Fibroblast of villous mesenchyme (primary cell): ENCODE data around the gene NIP7. TPM values are rescaled to one million over a fixed set of nuclear protein-coding genes. Genes with fewer than 3 reads are reported as not detected.

ENCODE experiments used
- DNase-seq: peaks from one replicate; pipeline ENCODE4 v3.0.0-alpha.2; 2010; ENCODE audit warnings: low read depth
- H3K4me3 ChIP-seq: 2 replicates; pipeline ENCODE4 v1.5.1; 2011; ENCODE audit warnings: low read depth, mild to moderate bottlenecking, low read length
- total RNA-seq: library from RNA; depleted of rRNA; stranded (reverse); fragments of >200 nt; gene quantifications from 2 replicates; pipeline ENCODE4 v1.2.3, GENCODE V29; 2012
- TF ChIP-seq, protein P1 (sequence below): IDR thresholded peaks from 2 replicates; pipeline ENCODE4 v1.5.1; 2012; ENCODE audit warnings: low read depth, mild to moderate bottlenecking, low read length; ENCODE audit not compliant: insufficient read depth

The NIP7 gene
- total RNA-seq, 1 donor = 35.4 TPM

DNA sequence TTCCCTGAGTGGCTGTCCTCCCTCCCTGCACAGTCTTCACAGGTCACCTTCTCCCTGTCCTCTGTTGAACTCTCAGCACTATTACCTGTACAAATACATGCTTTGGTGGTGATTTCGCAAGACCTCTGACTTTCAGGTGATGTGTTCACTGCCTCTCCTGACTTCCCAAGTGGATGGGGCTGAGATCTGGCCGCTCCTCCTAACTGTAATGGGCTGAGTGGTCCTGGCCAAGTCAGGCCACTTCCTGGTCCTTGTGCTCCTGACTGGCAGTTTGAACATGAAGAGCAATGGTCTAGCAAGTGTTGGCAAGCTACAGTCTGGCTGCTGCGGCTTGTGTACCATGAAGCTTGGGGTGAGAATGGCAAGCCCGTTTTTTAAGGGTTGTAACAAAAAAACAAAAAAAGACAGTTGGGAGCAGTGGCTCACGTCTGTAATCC lies 23.7 kb downstream of the NIP7 start:
- no peak for DNase-seq
- no peak overlapping the region for H3K4me3 ChIP-seq
- TF ChIP-seq, protein P1, sequence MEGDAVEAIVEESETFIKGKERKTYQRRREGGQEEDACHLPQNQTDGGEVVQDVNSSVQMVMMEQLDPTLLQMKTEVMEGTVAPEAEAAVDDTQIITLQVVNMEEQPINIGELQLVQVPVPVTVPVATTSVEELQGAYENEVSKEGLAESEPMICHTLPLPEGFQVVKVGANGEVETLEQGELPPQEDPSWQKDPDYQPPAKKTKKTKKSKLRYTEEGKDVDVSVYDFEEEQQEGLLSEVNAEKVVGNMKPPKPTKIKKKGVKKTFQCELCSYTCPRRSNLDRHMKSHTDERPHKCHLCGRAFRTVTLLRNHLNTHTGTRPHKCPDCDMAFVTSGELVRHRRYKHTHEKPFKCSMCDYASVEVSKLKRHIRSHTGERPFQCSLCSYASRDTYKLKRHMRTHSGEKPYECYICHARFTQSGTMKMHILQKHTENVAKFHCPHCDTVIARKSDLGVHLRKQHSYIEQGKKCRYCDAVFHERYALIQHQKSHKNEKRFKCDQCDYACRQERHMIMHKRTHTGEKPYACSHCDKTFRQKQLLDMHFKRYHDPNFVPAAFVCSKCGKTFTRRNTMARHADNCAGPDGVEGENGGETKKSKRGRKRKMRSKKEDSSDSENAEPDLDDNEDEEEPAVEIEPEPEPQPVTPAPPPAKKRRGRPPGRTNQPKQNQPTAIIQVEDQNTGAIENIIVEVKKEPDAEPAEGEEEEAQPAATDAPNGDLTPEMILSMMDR = no peak

DNA sequence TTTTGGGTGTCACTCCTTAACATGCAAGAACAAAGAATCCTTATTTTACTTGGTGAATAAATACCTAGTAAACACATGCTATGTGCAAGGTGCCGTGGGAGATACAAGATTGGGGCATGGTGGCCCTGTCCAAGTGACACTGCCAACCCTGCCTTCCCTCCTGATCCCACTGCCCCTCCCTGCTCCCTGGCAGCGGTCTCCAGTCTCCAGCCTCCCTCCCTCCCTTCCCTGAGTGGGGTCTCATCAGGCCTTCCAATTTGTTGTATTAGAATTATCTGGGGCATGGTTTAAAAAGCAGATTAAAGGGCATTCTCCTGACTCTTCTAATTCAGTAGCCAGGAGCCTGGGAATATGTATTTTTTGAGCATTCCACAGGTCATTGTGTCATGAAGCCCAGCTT lies 24.5 kb downstream of the NIP7 start:
- TF ChIP-seq, protein P1 = no peak
- DNase-seq = no peak
- H3K4me3 ChIP-seq = no peak overlapping the region

DNA sequence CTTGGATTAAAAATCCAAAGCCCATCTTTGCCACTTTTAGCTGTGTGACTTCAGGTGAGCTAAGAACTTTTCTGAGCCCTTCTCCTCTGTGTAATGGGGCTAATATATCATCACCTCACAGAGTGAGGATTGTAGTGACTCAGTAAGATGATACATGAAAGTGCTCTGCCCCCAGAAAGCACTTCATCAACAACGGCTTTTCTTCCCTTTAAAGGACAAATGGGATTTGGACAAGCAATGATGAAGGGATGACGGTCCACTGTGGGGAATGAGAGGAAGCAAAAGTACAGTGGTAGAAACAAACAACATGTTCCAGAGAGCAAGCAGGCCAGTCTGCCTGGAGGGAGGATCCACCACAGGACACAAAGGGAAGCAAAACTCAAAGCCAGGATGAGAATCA lies 26.3 kb downstream of the NIP7 start:
- H3K4me3 ChIP-seq = no peak overlapping the region
- TF ChIP-seq, protein P1 = no peak
- peak; percentile 47 for DNase-seq

DNA sequence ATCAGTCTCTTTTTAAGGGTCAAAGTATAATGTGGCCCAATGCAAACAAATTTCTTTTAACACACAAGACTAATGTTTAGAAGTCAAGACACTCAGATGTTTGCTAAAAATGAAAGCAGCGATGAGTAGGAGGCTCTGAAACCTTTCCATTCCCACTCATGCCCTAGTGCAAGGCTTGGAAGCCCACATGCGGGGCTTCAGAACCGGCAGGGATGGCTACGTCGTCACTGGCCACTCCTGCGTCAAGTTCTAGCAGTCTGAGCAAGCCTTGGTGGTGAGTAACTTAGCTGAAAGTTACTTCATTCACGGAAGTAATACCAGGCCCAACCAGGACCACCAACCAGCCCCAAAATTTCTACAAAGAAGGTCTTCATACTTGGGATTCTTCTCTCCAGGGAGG lies 26.9 kb downstream of the NIP7 start:
- H3K4me3 ChIP-seq = no peak overlapping the region
- TF ChIP-seq, protein P1 = no peak
- no peak for DNase-seq

DNA sequence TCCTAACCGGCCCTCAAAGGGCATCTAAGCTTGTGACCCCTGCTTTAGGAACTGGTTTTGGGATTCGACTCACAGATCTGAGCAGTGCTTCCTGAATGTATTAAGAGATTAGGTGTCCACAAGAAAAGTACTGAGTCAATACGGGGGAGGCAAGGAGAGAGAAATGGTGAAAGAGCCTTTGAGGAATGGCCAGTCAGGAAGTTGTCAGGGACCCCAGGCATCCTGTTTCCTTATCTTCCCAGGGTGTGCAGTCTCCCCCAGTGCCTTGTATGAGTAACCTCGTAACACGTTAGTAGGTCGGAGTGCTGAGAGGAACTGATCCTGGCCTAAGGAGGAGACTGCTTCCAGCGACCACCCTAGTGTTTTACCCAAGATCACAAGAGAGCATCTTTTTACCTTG lies 28.4 kb downstream of the NIP7 start:
- TF ChIP-seq, protein P1 = no peak
- DNase-seq = peak; percentile 83

DNA sequence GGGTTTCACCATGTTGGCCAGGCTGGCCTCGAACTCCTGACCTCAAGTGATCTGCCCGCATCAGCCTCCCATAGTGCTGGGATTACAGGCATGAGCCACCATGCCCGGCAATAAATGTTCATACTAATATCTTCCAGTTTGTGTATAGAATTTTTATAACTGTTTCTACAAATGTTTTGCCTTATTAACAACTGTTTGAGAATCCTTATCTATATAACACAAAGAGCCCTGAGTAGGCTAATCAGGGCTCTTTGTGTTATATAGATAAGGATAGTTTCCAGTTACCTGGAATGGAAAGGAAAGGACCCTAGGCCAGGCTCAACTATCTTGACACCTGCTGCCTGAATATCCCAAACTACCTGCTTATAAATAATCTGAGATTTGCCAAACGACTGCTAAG lies 29.3 kb downstream of the NIP7 start:
- no peak for DNase-seq
- H3K4me3 ChIP-seq = no peak overlapping the region
- TF ChIP-seq, protein P1 = no peak

More for the DNA sequence above, 28.4 kb downstream of the NIP7 start:
- no peak overlapping the region for H3K4me3 ChIP-seq

DNA sequence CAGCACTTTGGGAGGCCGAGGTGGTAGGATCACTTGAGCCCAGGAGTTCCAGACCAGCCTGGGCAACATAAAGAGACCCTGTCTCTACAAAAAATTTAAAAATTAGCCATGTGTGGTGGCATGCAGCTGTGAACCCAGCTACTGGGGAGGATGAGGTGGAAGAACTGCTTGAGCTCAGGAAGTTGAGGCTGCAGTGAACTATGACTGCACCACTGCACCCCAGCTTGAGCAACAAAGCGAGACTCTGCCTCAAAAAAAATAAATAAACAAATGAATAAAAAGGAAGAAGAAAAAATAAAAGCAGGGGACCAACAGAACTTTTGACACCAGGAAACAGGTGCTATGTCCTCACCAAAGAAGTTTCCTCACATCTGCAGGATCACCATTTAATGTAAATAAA lies 32.0 kb downstream of the NIP7 start:
- DNase-seq = no peak
- H3K4me3 ChIP-seq = no peak overlapping the region
- TF ChIP-seq, protein P1 = no peak
